A549 (cell line): Measurements from ENCODE around the gene EFS. TPM values are rescaled to one million over a fixed set of nuclear protein-coding genes. Genes with fewer than 3 reads are reported as not detected.
A peak's percentile ranks its signal among the peaks of the same experiment; 100 is the strongest.

Experiments
- ATAC-seq, 2 experiments: fragments of 200-7000 bp in 1 of 2; fragments of >200 bp in 1 of 2; cut with Nextera tagmentation in 1 of 2; cut with Tn5 transposase in 1 of 2; 3 replicates each; pipeline versions ENCODE4 v1.8.0 to v1.9.1; 2018 to 2020; ENCODE audit warnings: mild to moderate bottlenecking in 1 of 2, moderate library complexity in 1 of 2
- CTCF ChIA-PET: fragments of 300-600 bp; sonication (Branson Sonifier 250); formaldehyde crosslinking; extraction: SDS; loops from one replicate; lab custom pipeline; 2021; ENCODE audit warnings: antibody characterized with exemption, inconsistent platforms; lab: Yijun Ruan, JAX
- POLR2A ChIA-PET: fragments of 350-600 bp; formaldehyde crosslinking; extraction: SDS; loops from one replicate; lab custom pipeline; 2021; ENCODE audit warnings: antibody characterized with exemption, inconsistent platforms; lab: Yijun Ruan, JAX
- DNase-seq, 2 experiments: peaks; one replicate each; pipeline versions ENCODE4 v3.0.0 to v3.0.0-alpha.2; 2011 to 2016; ENCODE audit warnings: low read depth in 1 of 2, low spot score in 1 of 2
- FAIRE-seq: peaks from 2 replicates; lab custom pipeline; 2011; peaks lifted over from hg19 to GRCh38; lab: Jason Lieb, UNC
- H3K27ac ChIP-seq, 2 experiments: fragments of >200 bp; sonication (Bioruptor Twin); formaldehyde crosslinking; 3 replicates each; pipeline ENCODE4 v1.5.1; 2016 to 2017
- H3K4me1 ChIP-seq: fragments of >200 bp; sonication (Bioruptor Twin); formaldehyde crosslinking; 3 replicates; pipeline ENCODE4 v1.6.1; 2016
- H3K4me2 ChIP-seq: fragments of >200 bp; sonication (Bioruptor Twin); formaldehyde crosslinking; 3 replicates; pipeline ENCODE4 v1.6.1; 2016
- H3K4me3 ChIP-seq: fragments of >200 bp; sonication (Bioruptor Twin); formaldehyde crosslinking; 3 replicates; pipeline ENCODE4 v1.5.1; 2016
- H3K9me3 ChIP-seq: fragments of >200 bp; sonication (Bioruptor Twin); formaldehyde crosslinking; 3 replicates; pipeline ENCODE4 v1.6.1; 2016
- CBX2 ChIP-seq: fragments of 200-600 bp; sonication (generic); IDR thresholded peaks from 2 replicates; pipeline ENCODE4 v1.6.1; 2016; ENCODE audit warnings: low read depth, mild to moderate bottlenecking, borderline replicate concordance
- CBX8 ChIP-seq: fragments of 200-600 bp; sonication (generic); IDR thresholded peaks from 2 replicates; pipeline ENCODE4 v1.6.1; 2016
- CHD2 ChIP-seq: fragments of 150-350 bp; IDR thresholded peaks from 2 replicates; pipeline ENCODE4 v1.6.1; 2014; ENCODE audit warnings: low read length; ENCODE audit not compliant: partially characterized antibody
- EHF ChIP-seq: fragments of 250-450 bp; sonication (Bioruptor Pico); IDR thresholded peaks from 2 replicates; pipeline ENCODE4 v1.5.0; 2020; ENCODE audit warnings: mild to moderate bottlenecking
- EHMT2 ChIP-seq: fragments of 200-600 bp; sonication (generic); IDR thresholded peaks from 2 replicates; pipeline ENCODE4 v1.6.1; 2016; ENCODE audit warnings: antibody characterized with exemption, low read depth, mild to moderate bottlenecking, moderate library complexity
- EP300 ChIP-seq, 2 experiments: fragments of >200 bp; sonication (Bioruptor Twin); formaldehyde crosslinking; IDR thresholded peaks; 2 replicates in 1 of 2; 3 replicates in 1 of 2; pipeline ENCODE4 v1.6.1; 2016 to 2017
- FOSL2 ChIP-seq, 2 experiments: fragments of 450-650 bp in 1 of 2; fragments of >200 bp in 1 of 2; sonication (Bioruptor Twin) in 1 of 2; formaldehyde crosslinking; IDR thresholded peaks; 2 replicates each; pipeline versions ENCODE4 v1.5.0 to v1.6.1; 2016 to 2020; ENCODE audit warnings: mild to moderate bottlenecking in 1 of 2, moderate library complexity in 1 of 2
- FOXS1 ChIP-seq: fragments of 250-450 bp; sonication (Bioruptor Pico); IDR thresholded peaks from 2 replicates; pipeline ENCODE4 v1.5.0; 2020; ENCODE audit warnings: mild to moderate bottlenecking, moderate library complexity
- GATA3 ChIP-seq: IDR thresholded peaks from 2 replicates; pipeline ENCODE4 v1.6.1; 2012; ENCODE audit warnings: borderline replicate concordance
- HDAC2 ChIP-seq: fragments of 200-600 bp; sonication (generic); IDR thresholded peaks from 2 replicates; pipeline ENCODE4 v1.6.1; 2016
- HES2 ChIP-seq: fragments of >200 bp; sonication (Bioruptor Twin); formaldehyde crosslinking; IDR thresholded peaks from 2 replicates; pipeline ENCODE4 v1.6.1; 2016
- HOXA7 ChIP-seq: fragments of 250-450 bp; sonication (Bioruptor Pico); IDR thresholded peaks from 2 replicates; pipeline ENCODE4 v1.5.0; 2020; ENCODE audit warnings: mild to moderate bottlenecking, moderate library complexity
- HOXB13 ChIP-seq: fragments of 250-450 bp; sonication (Bioruptor Pico); IDR thresholded peaks from 2 replicates; pipeline ENCODE4 v1.5.0; 2020; ENCODE audit warnings: low read depth, mild to moderate bottlenecking, moderate library complexity
- MAX ChIP-seq: IDR thresholded peaks from 2 replicates; pipeline ENCODE4 v1.6.1; 2012
- NFE2L2 ChIP-seq: fragments of 150-350 bp; conservative IDR thresholded peaks from 2 replicates; pipeline ENCODE4 v1.6.1; 2014; ENCODE audit warnings: low read length
- NR3C1 ChIP-seq: fragments of >200 bp; sonication (Bioruptor Twin); formaldehyde crosslinking; IDR thresholded peaks from 3 replicates; pipeline ENCODE4 v1.6.1; 2017
- PHF8 ChIP-seq: fragments of 200-600 bp; sonication (generic); IDR thresholded peaks from 2 replicates; pipeline ENCODE4 v1.6.1; 2016; ENCODE audit warnings: low read depth, mild to moderate bottlenecking, antibody characterized with exemption, moderate library complexity, borderline replicate concordance
- POLR2A ChIP-seq: IDR thresholded peaks from 2 replicates; pipeline ENCODE4 v1.6.1; 2012; ENCODE audit warnings: mild to moderate bottlenecking, low read length
- RAD21 ChIP-seq, 2 experiments: fragments of >200 bp in 1 of 2; sonication (Bioruptor Twin) in 1 of 2; formaldehyde crosslinking in 1 of 2; IDR thresholded peaks in 1 of 2; conservative IDR thresholded peaks in 1 of 2; 2 replicates in 1 of 2; 3 replicates in 1 of 2; pipeline ENCODE4 v1.6.1; 2012 to 2018; ENCODE audit warnings: inconsistent platforms in 1 of 2
- RARB ChIP-seq: fragments of 250-450 bp; sonication (Bioruptor Pico); IDR thresholded peaks from 2 replicates; pipeline ENCODE4 v1.8.0; 2021; ENCODE audit warnings: mild to moderate bottlenecking, moderate library complexity
- RCOR1 ChIP-seq: fragments of 150-350 bp; IDR thresholded peaks from 2 replicates; pipeline ENCODE4 v1.6.1; 2014; ENCODE audit warnings: antibody characterized with exemption, low read length, low read depth
- RFX5 ChIP-seq: fragments of 450-650 bp; IDR thresholded peaks from 2 replicates; pipeline ENCODE4 v1.7.1; 2014; ENCODE audit warnings: antibody characterized with exemption, mild to moderate bottlenecking, moderate library complexity
- SMC3 ChIP-seq: fragments of >200 bp; sonication (Bioruptor Twin); formaldehyde crosslinking; IDR thresholded peaks from 3 replicates; pipeline ENCODE4 v1.6.1; 2018; ENCODE audit warnings: inconsistent platforms
- SREBF2 ChIP-seq: fragments of 450-650 bp; IDR thresholded peaks from 2 replicates; pipeline ENCODE4 v1.6.1; 2014; ENCODE audit warnings: mild to moderate bottlenecking, moderate library complexity
- TP53 ChIP-seq: fragments of 250-450 bp; sonication (Bioruptor Pico); IDR thresholded peaks from 2 replicates; pipeline ENCODE4 v1.5.0; 2021; ENCODE audit warnings: mild to moderate bottlenecking, moderate library complexity
- ZNF302 ChIP-seq: fragments of 250-450 bp; sonication (Bioruptor Pico); IDR thresholded peaks from 2 replicates; pipeline ENCODE4 v1.9.0; 2021; ENCODE audit warnings: inconsistent platforms, mild to moderate bottlenecking, moderate library complexity
- WGBS: methylation state at CpG from one replicate; pipeline ENCODE4 v1.1.6; 2017; ENCODE audit errors: missing lambda C conversion rate; 5-methylcytosine and 5-hydroxymethylcytosine counted together
- polyA plus RNA-seq, 4 experiments: library from polyadenylated mRNA; depleted of rRNA in 3 of 4; stranded (reverse); fragments of >200 nt; fragmentation: RNase III in 1 of 4; extraction: RNeasy Plus Mini Kit Qiagen cat#74134 plus additional on column Dnase treatment in 1 of 4; gene quantifications; 2 replicates in 3 of 4; 3 replicates in 1 of 4; pipeline ENCODE4 v1.2.3, GENCODE V29; 2011 to 2017
- TF ChIP-seq, protein P1 (sequence below): fragments of 150-350 bp; IDR thresholded peaks from 2 replicates; pipeline ENCODE4 v1.6.1; 2014; ENCODE audit warnings: low read depth, mild to moderate bottlenecking, low read length
- TF ChIP-seq, protein P2 (sequence below): fragments of 450-650 bp; IDR thresholded peaks from 2 replicates; pipeline ENCODE4 v1.6.1; 2014; ENCODE audit warnings: antibody characterized with exemption

Gene EFS
- polyA plus RNA-seq, 2 of the 4 experiments (the other 2 are of a cell fraction): not detected

- TF ChIP-seq PHF8 (no peak), RCOR1 (no peak), NR3C1 (no peak)
- FAIRE-seq (no peak), ATAC-seq (no peak), DNase-seq (no peak)
- H3K4me2 ChIP-seq: no peak overlapping the region
- no peaks in the 10 kb centered on the region for H3K4me1 ChIP-seq
- CTCF ChIA-PET: interaction anchor here (0.6 to 11.1 kb wide), 9 partner anchors 9 to 307 kb away, joined by 3 to 186 read pairs (median 5); partner anchors contain the start of gene IL25
- H3K27ac ChIP-seq: no peak overlapping the region
- H3K4me3 ChIP-seq: no peak overlapping the region
- no peaks in the 10 kb centered on the region for H3K9me3 ChIP-seq
- WGBS: 4% methylated on average over 3 of the region's 3 CpGs
- POLR2A ChIA-PET: no interaction called here
Observed at GRCh38 chr14:23381871-23382270, 16.9 kb upstream of the EFS start.

- Histone ChIP-seq H3K4me2 (no peak overlapping the region), H3K27ac (no peak overlapping the region), H3K9me3 (no peaks in the 10 kb centered on the region), H3K4me3 (no peak overlapping the region), H3K4me1 (no peaks in the 10 kb centered on the region)
- WGBS: 41% methylated on average over 4 of the region's 4 CpGs
- ATAC-seq (no peak), FAIRE-seq (no peak), DNase-seq (no peak)
- ChIA-PET POLR2A (interaction anchor here (1.6 kb wide), 1 partner anchor 54 kb away, joined by 4 read pairs; no protein-coding TSS in a partner anchor), CTCF (interaction anchor here (0.9 to 11.1 kb wide), 22 partner anchors 13 to 260 kb away, joined by 3 to 186 read pairs (median 8); partner anchors contain the start of genes MYH7 and SLC22A17)
- TF ChIP-seq RARB (CRISPR knock-in tag) (no peak), HOXB13 (no peak), CHD2 (no peak), CBX2 (no peak), ZNF302 (CRISPR knock-in tag) (no peak), EP300 (IDR thresholded peaks at IDR 0.05) (no peak), RCOR1 (no peak), EHF (CRISPR knock-in tag) (no peak), MAX (no peak), HES2 (no peak), GATA3 (no peak), SMC3 (no peak), CBX8 (no peak), TP53 (CRISPR knock-in tag) (no peak), NFE2L2 (no peak), RAD21 (conservative IDR thresholded peaks at IDR 0.05 in 1 of 2, IDR thresholded peaks at IDR 0.05 in 1 of 2) (no peak), HDAC2 (no peak)
- TF ChIP-seq, protein P1, sequence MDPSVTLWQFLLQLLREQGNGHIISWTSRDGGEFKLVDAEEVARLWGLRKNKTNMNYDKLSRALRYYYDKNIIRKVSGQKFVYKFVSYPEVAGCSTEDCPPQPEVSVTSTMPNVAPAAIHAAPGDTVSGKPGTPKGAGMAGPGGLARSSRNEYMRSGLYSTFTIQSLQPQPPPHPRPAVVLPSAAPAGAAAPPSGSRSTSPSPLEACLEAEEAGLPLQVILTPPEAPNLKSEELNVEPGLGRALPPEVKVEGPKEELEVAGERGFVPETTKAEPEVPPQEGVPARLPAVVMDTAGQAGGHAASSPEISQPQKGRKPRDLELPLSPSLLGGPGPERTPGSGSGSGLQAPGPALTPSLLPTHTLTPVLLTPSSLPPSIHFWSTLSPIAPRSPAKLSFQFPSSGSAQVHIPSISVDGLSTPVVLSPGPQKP: no peak
Observed at GRCh38 chr14:23380976-23381375, 16.0 kb upstream of the EFS start.

- Histone ChIP-seq H3K4me1 (no peaks in the 10 kb centered on the region), H3K4me3 (no peak overlapping the region), H3K4me2 (no peak overlapping the region), H3K27ac (no peak overlapping the region), H3K9me3 (no peaks in the 10 kb centered on the region)
- ATAC-seq: peak; percentile 22 to 56; a peak in 4 of 6 replicates
- 43% methylated on average over 15 of the region's 16 CpGs for WGBS
- ChIA-PET POLR2A (interaction anchor here (1.6 kb wide), 1 partner anchor 54 kb away, joined by 4 read pairs; no protein-coding TSS in a partner anchor), CTCF (interaction anchor here (0.6 to 11.1 kb wide), 50 partner anchors 12 to 511 kb away, joined by 3 to 186 read pairs (median 4); partner anchors contain the start of genes BCL2L2, MYH7, PABPN1 and SLC22A17)
- FAIRE-seq: no peak
- DNase-seq: no peak
- no peak for TF ChIP-seq EHMT2
- TF ChIP-seq NFE2L2: no peak
- TF ChIP-seq FOXS1 (CRISPR knock-in tag): no peak
- TF ChIP-seq POLR2A: no peak
- TF ChIP-seq SREBF2: no peak
- TF ChIP-seq RFX5: no peak
- TF ChIP-seq EHF (CRISPR knock-in tag): no peak
- TF ChIP-seq, protein P2, sequence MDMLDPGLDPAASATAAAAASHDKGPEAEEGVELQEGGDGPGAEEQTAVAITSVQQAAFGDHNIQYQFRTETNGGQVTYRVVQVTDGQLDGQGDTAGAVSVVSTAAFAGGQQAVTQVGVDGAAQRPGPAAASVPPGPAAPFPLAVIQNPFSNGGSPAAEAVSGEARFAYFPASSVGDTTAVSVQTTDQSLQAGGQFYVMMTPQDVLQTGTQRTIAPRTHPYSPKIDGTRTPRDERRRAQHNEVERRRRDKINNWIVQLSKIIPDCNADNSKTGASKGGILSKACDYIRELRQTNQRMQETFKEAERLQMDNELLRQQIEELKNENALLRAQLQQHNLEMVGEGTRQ: no peak
- no peak for TF ChIP-seq HOXA7 (CRISPR knock-in tag)
- no peak for TF ChIP-seq ZNF302 (CRISPR knock-in tag)
- TF ChIP-seq FOSL2 (IDR thresholded peaks at IDR 0.05): no peak
- no peak for TF ChIP-seq FOSL2 (CRISPR knock-in tag; IDR thresholded peaks at IDR 0.05)
Observed at GRCh38 chr14:23380197-23380914, 15.4 kb upstream of the EFS start.
